Measurements from ENCODE around the gene TAS2R30.
"Not testable (repeated sequence)": the region's sequence is repeated elsewhere in the genome, so short reads cannot be mapped to it uniquely, and the experiment has no call there.

The TAS2R30 gene

DNA sequence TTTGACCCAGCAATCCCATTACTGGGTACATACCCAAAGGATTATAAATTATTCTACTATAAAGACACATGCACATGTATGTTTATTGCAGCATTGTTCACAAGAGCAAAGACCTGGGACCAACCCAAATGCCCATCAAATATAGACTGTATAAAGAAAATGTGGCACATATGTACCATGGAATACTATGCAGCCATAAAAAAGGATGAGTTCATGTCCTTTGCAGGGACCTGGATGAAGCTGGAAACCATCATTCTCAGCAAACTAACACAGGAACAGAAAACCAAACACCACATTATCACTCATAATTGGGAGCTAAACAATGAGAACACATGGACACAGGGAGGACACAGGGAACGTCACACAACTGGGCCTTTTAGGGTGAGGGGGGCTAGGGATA lies 20.3 kb downstream of the TAS2R30 start:
- not testable (repeated sequence) for DNase-seq

DNA sequence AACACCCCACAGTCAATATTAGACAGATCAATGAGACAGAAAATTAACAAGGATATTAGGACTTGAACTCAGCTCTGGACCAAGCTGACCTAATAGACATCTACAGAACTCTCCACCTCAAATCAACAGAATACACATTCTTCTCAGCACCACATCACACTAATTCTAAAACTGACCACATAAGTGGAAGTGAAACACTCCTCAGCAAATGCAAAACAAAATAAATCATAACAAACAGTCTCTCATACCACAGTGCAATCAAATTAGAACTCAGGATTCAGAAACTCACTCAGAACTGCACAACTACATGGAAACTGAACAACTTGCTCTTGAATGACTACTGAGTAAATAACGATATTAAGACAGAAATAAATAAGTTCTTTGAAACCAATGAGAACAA lies 23.2 kb downstream of the TAS2R30 start:
- not testable (repeated sequence) for DNase-seq

DNA sequence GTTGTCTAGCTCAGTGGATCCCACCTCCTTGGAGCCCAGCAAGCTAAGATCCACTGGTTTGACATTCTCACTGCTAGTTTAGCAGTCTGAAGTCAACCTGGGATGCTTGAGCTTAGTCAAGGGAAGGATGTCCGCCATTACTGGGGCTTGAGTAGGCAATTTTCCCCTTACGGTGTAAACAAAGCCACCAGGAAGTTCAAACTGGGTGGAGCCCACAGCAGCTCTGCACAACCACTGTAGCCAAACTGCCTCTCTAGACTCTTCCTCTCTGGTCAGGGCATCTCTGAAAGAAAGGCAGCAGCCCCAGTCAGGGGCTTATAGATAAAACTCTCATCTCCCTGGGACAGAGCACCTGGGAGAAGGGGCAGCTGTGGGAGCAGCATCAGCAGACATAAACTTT lies 25.6 kb downstream of the TAS2R30 start:
- no peak for DNase-seq

DNA sequence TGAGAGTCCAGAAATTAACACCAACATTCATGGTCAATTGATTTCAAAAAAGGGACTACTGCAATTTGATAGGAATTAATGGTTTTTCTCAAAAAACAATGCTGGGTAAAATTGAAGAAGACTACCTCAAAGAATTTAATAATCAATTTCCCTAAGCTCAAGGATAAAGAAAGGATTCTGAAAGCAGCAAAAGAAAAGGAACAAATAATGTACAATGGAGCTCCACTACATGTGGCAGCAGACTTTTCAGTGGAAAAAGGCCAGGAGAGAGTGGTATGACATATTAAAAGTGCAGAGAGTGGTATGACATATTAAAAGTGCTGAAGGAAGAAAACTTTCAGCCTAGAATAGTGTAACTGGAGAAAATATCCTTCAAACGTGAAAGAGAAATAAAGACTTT lies 26.7 kb downstream of the TAS2R30 start:
- DNase-seq = no peak

DNA sequence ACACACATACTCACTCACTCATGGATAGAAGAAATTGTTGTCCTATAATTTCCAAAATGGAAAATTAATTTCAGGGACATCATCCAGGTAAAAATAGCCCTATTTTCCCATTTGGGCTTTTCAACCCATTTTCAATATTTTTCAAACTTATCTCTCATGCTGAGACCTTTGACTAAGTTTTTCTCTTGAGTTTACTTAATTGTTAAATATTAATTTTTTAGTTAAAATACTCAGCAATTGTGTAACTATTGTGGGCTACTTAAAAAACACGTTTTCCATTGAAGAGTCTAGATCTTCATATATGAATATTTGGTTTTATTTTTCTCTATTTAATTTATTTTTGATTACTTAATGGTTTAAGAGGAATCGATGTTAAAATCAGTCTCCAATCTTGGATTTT lies 28.2 kb downstream of the TAS2R30 start:
- no peak for DNase-seq

DNA sequence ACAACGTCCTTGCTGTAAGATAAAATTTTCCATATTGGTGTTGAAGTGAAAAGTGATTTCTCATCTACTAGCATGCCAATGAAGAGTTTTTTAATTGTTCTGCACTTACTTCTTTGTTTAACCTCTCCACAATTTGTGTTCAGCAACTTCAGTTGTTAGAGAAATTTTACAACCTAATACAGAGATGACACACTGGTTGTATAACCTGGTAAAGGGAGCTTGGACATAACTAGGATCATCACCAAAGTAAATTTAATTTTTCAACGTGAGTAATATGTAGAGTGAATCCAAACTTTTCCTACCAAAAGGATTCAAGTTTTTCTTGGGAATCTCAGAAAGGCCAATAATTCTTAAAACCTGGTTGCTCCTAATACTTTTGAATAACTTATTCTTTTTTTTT lies 28.9 kb downstream of the TAS2R30 start:
- DNase-seq = no peak

DNA sequence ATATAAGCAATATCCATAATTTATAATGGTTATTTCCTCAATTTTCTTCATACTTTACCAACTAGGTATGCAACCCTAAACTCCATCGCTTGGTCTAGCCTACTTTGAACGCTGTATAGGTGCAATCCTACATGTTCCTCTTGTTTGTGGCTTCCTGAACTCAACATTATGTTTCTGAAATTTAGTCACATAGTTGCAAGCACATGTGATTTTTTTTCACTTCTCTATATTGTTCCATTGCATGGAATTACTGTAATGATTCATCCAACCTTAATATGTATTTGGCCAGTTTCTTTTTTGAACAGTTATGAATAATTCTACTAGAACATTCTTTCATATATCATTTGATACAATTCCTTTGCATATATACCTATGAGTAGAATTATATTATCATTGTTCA lies 39.5 kb downstream of the TAS2R30 start:
- not testable (repeated sequence) for DNase-seq

DNA sequence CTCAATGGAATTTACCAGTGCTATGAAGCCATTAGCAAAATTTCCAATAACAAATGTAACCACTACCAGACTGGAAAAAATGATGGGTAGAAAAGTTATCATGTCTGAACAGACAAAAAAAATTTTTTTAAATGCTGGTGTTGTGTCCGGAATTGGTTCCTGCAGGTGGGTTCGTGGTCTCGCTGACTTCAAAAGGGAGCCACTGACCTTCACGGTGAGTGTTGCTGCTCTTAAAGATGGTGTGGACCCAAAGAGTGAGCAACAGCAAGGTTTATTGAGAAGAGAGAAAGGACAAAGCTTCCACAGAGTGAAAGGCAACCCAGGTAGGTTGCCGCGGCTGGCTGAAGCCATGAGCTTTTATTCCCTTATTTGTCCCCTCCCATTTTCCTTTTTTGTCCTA lies 42.3 kb downstream of the TAS2R30 start, which contains the start of gene TAS2R43:
TSS of gene TAS2R43 (minus strand) at position 186 of the 400 bp plus-strand sequence. CDS start at position 102, 84 bp downstream.
- DNase-seq = no peak

DNA sequence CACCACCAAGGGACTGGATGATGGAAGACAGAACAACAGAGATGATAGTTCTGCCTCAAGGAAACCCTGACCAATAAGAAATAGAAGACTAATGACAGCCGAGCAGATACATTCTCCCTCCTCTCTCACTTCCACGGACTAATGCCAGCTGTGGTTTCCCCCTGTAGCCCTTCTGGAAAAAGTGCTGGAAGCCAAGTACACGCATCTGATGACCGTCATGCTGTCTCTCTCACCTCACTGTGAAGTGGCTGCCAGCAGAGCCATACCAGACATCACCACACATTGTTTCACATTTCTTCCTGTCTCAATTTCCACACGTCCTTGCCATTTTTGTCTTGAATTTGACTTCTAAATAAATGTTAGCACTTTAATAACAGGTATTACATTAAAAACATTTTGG lies 45.2 kb downstream of the TAS2R30 start:
- no peak for DNase-seq

DNA sequence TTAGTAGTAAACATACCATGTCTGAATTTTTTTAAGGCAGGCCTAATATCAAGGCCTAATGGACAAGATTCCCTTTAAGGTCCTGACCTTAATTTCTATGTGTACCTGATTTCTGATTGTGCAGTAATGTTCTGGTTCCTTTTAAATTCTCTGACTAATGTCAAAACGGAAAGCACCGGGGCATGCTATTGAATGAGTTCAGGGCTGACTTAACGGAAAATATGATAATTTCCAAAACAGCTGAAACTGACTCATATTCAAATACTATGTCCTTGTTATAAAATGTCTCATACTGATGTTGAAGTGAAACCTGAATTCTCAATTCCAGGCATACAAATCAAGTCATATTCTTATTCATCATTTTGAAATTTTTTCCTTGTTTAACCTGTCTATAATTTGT lies 49.0 kb downstream of the TAS2R30 start:
- no peak for DNase-seq
